GM19351 (cell line): Measurements from ENCODE around the gene ST3GAL4.

ENCODE experiments used
- ATAC-seq: cut with Tn5 transposase; IDR thresholded peaks from one replicate; pipeline ENCODE4 v1.9.1; 2021; ENCODE audit warnings: mild to moderate bottlenecking, moderate library complexity; ENCODE audit not compliant: unreplicated experiment

The ST3GAL4 gene

GRCh38 chr11:126440276-126440675 lies 84.8 kb downstream of the ST3GAL4 start:
- ATAC-seq = no peak

GRCh38 chr11:126440792-126441514 lies 85.5 kb downstream of the ST3GAL4 start:
- ATAC-seq = peak; percentile 77

- ATAC-seq = no peak
Observed at GRCh38 chr11:126443120-126443519, 87.6 kb downstream of the ST3GAL4 start.

GRCh38 chr11:126444072-126444471 lies 88.6 kb downstream of the ST3GAL4 start:
- no peak for ATAC-seq

- ATAC-seq = no peak
Observed at GRCh38 chr11:126446581-126446980, 91.1 kb downstream of the ST3GAL4 start.

- no peak for ATAC-seq
Observed at GRCh38 chr11:126450198-126450597, 94.7 kb downstream of the ST3GAL4 start.

- no peak for ATAC-seq
Observed at GRCh38 chr11:126450806-126451205, 95.3 kb downstream of the ST3GAL4 start.

GRCh38 chr11:126451211-126451802 lies 95.8 kb downstream of the ST3GAL4 start:
- ATAC-seq = no peak

GRCh38 chr11:126452241-126453101 lies 97.0 kb downstream of the ST3GAL4 start:
- ATAC-seq = no peak

- no peak for ATAC-seq
Observed at GRCh38 chr11:126456089-126456488, 100.6 kb downstream of the ST3GAL4 start.

- ATAC-seq = no peak
Observed at GRCh38 chr11:126456783-126457542, 101.5 kb downstream of the ST3GAL4 start.

- no peak for ATAC-seq
Observed at GRCh38 chr11:126457817-126458216, 102.3 kb downstream of the ST3GAL4 start.

GRCh38 chr11:126459691-126460281 lies 104.3 kb downstream of the ST3GAL4 start:
- no peak for ATAC-seq

- no peak for ATAC-seq
Observed at GRCh38 chr11:126460417-126461095, 105.1 kb downstream of the ST3GAL4 start.

GRCh38 chr11:126461096-126461440 lies 105.6 kb downstream of the ST3GAL4 start:
- no peak for ATAC-seq

GRCh38 chr11:126461996-126462395 lies 106.5 kb downstream of the ST3GAL4 start:
- ATAC-seq = no peak

- ATAC-seq = no peak
Observed at GRCh38 chr11:126462422-126462821, 106.9 kb downstream of the ST3GAL4 start.
